HepG2 (cell line): ENCODE data around the gene DBNDD1. TPM values are rescaled to one million over a fixed set of nuclear protein-coding genes. Genes with fewer than 3 reads are reported as not detected.

Source experiments
- ATAC-seq: fragments of 200-7000 bp; cut with Tn5 transposase; 3 replicates; pipeline ENCODE4 v1.9.1; 2020; ENCODE audit warnings: mild to moderate bottlenecking, moderate library complexity
- BruUV-seq: library from RNA; stranded (reverse); fragments of 400-500 nt; replicated peaks from 2 replicates; lab custom pipeline; 2021; lab: Mats Ljungman, UMichigan
- CTCF ChIA-PET: fragments of 300-600 bp; formaldehyde crosslinking; extraction: SDS; loops from one replicate; lab custom pipeline; 2021; ENCODE audit warnings: low total read pairs, inconsistent platforms, low intra/inter-chr PET ratio; lab: Yijun Ruan, JAX
- POLR2A ChIA-PET: fragments of 350-600 bp; sonication (Branson Sonifier 250); formaldehyde crosslinking; loops from one replicate; lab custom pipeline; 2020; ENCODE audit warnings: antibody characterized with exemption, inconsistent platforms; lab: Yijun Ruan, JAX
- DNase-seq: peaks from one replicate; pipeline ENCODE4 v3.0.0-alpha.2; 2015; ENCODE audit warnings: low spot score
- FAIRE-seq: peaks from 3 replicates; lab custom pipeline; 2011; peaks lifted over from hg19 to GRCh38; lab: Jason Lieb, UNC
- H2AFZ ChIP-seq: one replicate; pipeline ENCODE4 v1.6.1; 2011; ENCODE audit warnings: low read length, inconsistent platforms
- H3K27ac ChIP-seq: fragments of 300-600 bp; 3 replicates; pipeline ENCODE4 v1.8.0; 2011; ENCODE audit warnings: mixed run types, mild to moderate bottlenecking, mixed read lengths, low read length, inconsistent platforms; ENCODE audit not compliant: insufficient read depth; ENCODE audit errors: extremely low read length
- H3K27me3 ChIP-seq, 2 experiments: fragments of 200-600 bp in 1 of 2; 2 replicates in 1 of 2; 3 replicates in 1 of 2; pipeline versions ENCODE4 v1.6.0 to v1.8.0; 2011; ENCODE audit warnings: low read length in 2 of 2, mild to moderate bottlenecking in 2 of 2, moderate library complexity in 2 of 2, inconsistent platforms in 1 of 2; ENCODE audit not compliant: insufficient read depth in 2 of 2, control insufficient read depth in 1 of 2
- H3K36me3 ChIP-seq, 2 experiments: fragments of 200-600 bp in 1 of 2; replicated peaks in 1 of 2; 2 replicates in 1 of 2; 3 replicates in 1 of 2; pipeline versions ENCODE4 v1.5.1 to v1.8.0; 2011; ENCODE audit warnings: low read length in 2 of 2, inconsistent platforms in 1 of 2; ENCODE audit not compliant: insufficient read depth in 2 of 2, control insufficient read depth in 1 of 2
- H3K4me1 ChIP-seq: 2 replicates; pipeline ENCODE4 v1.5.1; 2012; ENCODE audit warnings: low read length, inconsistent platforms; ENCODE audit not compliant: insufficient read depth
- H3K4me2 ChIP-seq: 2 replicates; pipeline ENCODE4 v1.6.0; 2011; ENCODE audit warnings: low read depth, low read length, inconsistent platforms
- H3K4me3 ChIP-seq, 3 experiments: fragments of 200-600 bp in 1 of 3; sonication (generic), shearing (Covaris generic) in 1 of 3; replicated peaks in 1 of 3; 2 replicates each; pipeline ENCODE4 v1.5.1; 2011 to 2016; ENCODE audit warnings: low read length in 3 of 3, inconsistent platforms in 2 of 3, low read depth in 2 of 3, mild to moderate bottlenecking in 2 of 3, control low read depth in 1 of 3, mixed read lengths in 1 of 3; ENCODE audit not compliant: insufficient read depth in 1 of 3
- H3K79me2 ChIP-seq: one replicate; pipeline ENCODE4 v1.6.1; 2011; ENCODE audit warnings: low read length, inconsistent platforms; ENCODE audit not compliant: insufficient read depth
- H3K9ac ChIP-seq: 2 replicates; pipeline ENCODE4 v1.6.0; 2011; ENCODE audit warnings: mild to moderate bottlenecking, low read depth, low read length, inconsistent platforms; ENCODE audit not compliant: insufficient read depth
- H3K9me3 ChIP-seq: 2 replicates; pipeline ENCODE4 v1.5.1; 2012; ENCODE audit warnings: mild to moderate bottlenecking, low read length
- H4K20me1 ChIP-seq: 2 replicates; pipeline ENCODE4 v1.6.0; 2011; ENCODE audit warnings: inconsistent platforms, mild to moderate bottlenecking, low read length, moderate library complexity; ENCODE audit not compliant: insufficient read depth
- ARNTL ChIP-seq: sonication (generic); formaldehyde crosslinking; IDR thresholded peaks from 2 replicates; pipeline ENCODE4 v1.4.0; 2020; ENCODE audit warnings: mild to moderate bottlenecking, missing genetic modification reagents
- ATRX ChIP-seq: sonication (generic); formaldehyde crosslinking; IDR thresholded peaks from 2 replicates; pipeline ENCODE4 v1.4.0; 2020; ENCODE audit warnings: missing genetic modification reagents, borderline replicate concordance
- CHCHD3 ChIP-seq: sonication (generic); formaldehyde crosslinking; IDR thresholded peaks from 2 replicates; pipeline ENCODE4 v1.8.0; 2022; ENCODE audit warnings: mild to moderate bottlenecking, missing genetic modification reagents, moderate library complexity
- KDM5B ChIP-seq: sonication (generic); formaldehyde crosslinking; IDR thresholded peaks from 2 replicates; pipeline ENCODE4 v1.4.0; 2020; ENCODE audit warnings: missing genetic modification reagents, mild to moderate bottlenecking, borderline replicate concordance
- MAFK ChIP-seq, 2 experiments: IDR thresholded peaks in 1 of 2; conservative IDR thresholded peaks in 1 of 2; 2 replicates each; pipeline ENCODE4 v1.6.1; 2011; ENCODE audit warnings: improper control_type of control experiment in 2 of 2, low read length in 2 of 2
- MAZ ChIP-seq, 2 experiments: sonication (generic) in 1 of 2; formaldehyde crosslinking in 1 of 2; IDR thresholded peaks; 2 replicates each; pipeline versions ENCODE4 v1.5.0 to v1.6.1; 2012 to 2020; ENCODE audit warnings: low read depth in 2 of 2, mild to moderate bottlenecking in 2 of 2, borderline replicate concordance in 1 of 2, improper control_type of control experiment in 1 of 2, low read length in 1 of 2, missing genetic modification reagents in 1 of 2, moderate library complexity in 1 of 2
- POLR2AphosphoS5 ChIP-seq: IDR thresholded peaks from 2 replicates; pipeline ENCODE4 v1.6.1; 2012; ENCODE audit warnings: low read depth, low read length
- SKI ChIP-seq: fragments of 450-650 bp; IDR thresholded peaks from one replicate; pipeline ENCODE4 v1.6.1; 2018; ENCODE audit warnings: mild to moderate bottlenecking; ENCODE audit not compliant: partially characterized antibody
- SOX5 ChIP-seq: IDR thresholded peaks from 2 replicates; pipeline ENCODE4 v1.6.1; 2016; ENCODE audit warnings: borderline replicate concordance
- SOX6 ChIP-seq, 2 experiments: fragments of 450-650 bp in 1 of 2; sonication (generic) in 1 of 2; formaldehyde crosslinking in 1 of 2; IDR thresholded peaks; 2 replicates each; pipeline versions ENCODE4 v1.4.0 to v1.6.1; 2017 to 2020; ENCODE audit warnings: antibody characterized with exemption in 1 of 2, mild to moderate bottlenecking in 1 of 2, missing genetic modification reagents in 1 of 2
- ZFP90 ChIP-seq: sonication (generic); formaldehyde crosslinking; IDR thresholded peaks from 2 replicates; pipeline ENCODE4 v1.8.0; 2022; ENCODE audit warnings: missing genetic modification reagents, mild to moderate bottlenecking, inconsistent platforms, borderline replicate concordance
- ZMAT3 ChIP-seq: sonication (generic); formaldehyde crosslinking; conservative IDR thresholded peaks from 2 replicates; pipeline ENCODE4 v1.7.0; 2021; ENCODE audit warnings: missing genetic modification reagents
- ZNF274 ChIP-seq: sonication (generic); formaldehyde crosslinking; IDR thresholded peaks from 2 replicates; pipeline ENCODE4 v1.5.1; 2020; ENCODE audit warnings: mild to moderate bottlenecking, missing genetic modification reagents
- ZNF431 ChIP-seq: sonication (generic); formaldehyde crosslinking; IDR thresholded peaks from 2 replicates; pipeline ENCODE4 v1.9.0; 2022; ENCODE audit warnings: missing genetic modification reagents, low read depth, mild to moderate bottlenecking, borderline replicate concordance
- WGBS: methylation state at CpG from one replicate; pipeline ENCODE4 v1.1.6; 2017; ENCODE audit warnings: low lambda C conversion rate; 5-methylcytosine and 5-hydroxymethylcytosine counted together
- in situ Hi-C: cut with HindIII; loops from 2 replicates; pipeline ENCODE4 v1.10.0; 2017; ENCODE audit warnings: low pct_unique_long_range_greater_than_20kb; ENCODE audit not compliant: extremely low pct_ligation_motif_present
- intact Hi-C: fragments of 100-400 bp; cut with micrococcal nuclease; formaldehyde crosslinking; loops from one replicate; pipeline ENCODE4 v1.10.0; 2022; ENCODE audit not compliant: unreplicated experiment
- polyA plus RNA-seq, 8 experiments: library from polyadenylated mRNA; depleted of rRNA in 3 of 8; stranded (reverse) in 7 of 8; unstranded in 1 of 8; fragments of >200 nt; fragmentation: Illumina TruSeq in 4 of 8; extraction: Trizol in 4 of 8; gene quantifications; 2 replicates each; pipeline versions ENCODE4 v1.2.1 to v1.2.3, GENCODE V29; 2011 to 2016; ENCODE audit warnings: low read depth in 4 of 8, missing spikeins in 1 of 8, mixed read lengths in 1 of 8; ENCODE audit not compliant: insufficient read depth in 1 of 8
- total RNA-seq, 5 experiments: library from RNA; depleted of rRNA; stranded (reverse); fragments of >200 nt; fragmentation: Illumina TruSeq; extraction: Trizol; gene quantifications; 2 replicates each; pipeline ENCODE4 v1.2.3, GENCODE V29; 2016; ENCODE audit warnings: low read depth in 1 of 5
- TF ChIP-seq, protein P1 (sequence below): sonication (generic); formaldehyde crosslinking; IDR thresholded peaks from 2 replicates; pipeline ENCODE4 v1.5.0; 2020; ENCODE audit warnings: mild to moderate bottlenecking, missing genetic modification reagents
- TF ChIP-seq, protein P2 (sequence below): sonication (generic); formaldehyde crosslinking; IDR thresholded peaks from 2 replicates; pipeline ENCODE4 v1.4.0; 2020; ENCODE audit warnings: missing genetic modification reagents, mild to moderate bottlenecking, borderline replicate concordance
- TF ChIP-seq, protein P3 (sequence below): sonication (generic); formaldehyde crosslinking; IDR thresholded peaks from 2 replicates; pipeline ENCODE4 v1.8.0; 2022; ENCODE audit warnings: mild to moderate bottlenecking, missing genetic modification reagents, borderline replicate concordance

The DBNDD1 gene
- total and polyA plus RNA-seq, 2 of the 13 experiments (the other 11 are each of a cell fraction or from before 2014, with no cell fraction given) = 17.0 to 40.4 TPM

GRCh38 chr16:89960966-89961365 lies 58.3 kb downstream of the DBNDD1 start:
- Histone ChIP-seq H4K20me1 (no peaks in the 10 kb centered on the region), H3K4me2 (no peak overlapping the region), H2AFZ (no peak overlapping the region), H3K36me3 (peaks cover 28 to 41% of the 10 kb centered on the region in 2 experiments)
- in situ Hi-C loops = no loop called here
- POLR2A ChIA-PET = no interaction called here
- TF ChIP-seq, protein P1, sequence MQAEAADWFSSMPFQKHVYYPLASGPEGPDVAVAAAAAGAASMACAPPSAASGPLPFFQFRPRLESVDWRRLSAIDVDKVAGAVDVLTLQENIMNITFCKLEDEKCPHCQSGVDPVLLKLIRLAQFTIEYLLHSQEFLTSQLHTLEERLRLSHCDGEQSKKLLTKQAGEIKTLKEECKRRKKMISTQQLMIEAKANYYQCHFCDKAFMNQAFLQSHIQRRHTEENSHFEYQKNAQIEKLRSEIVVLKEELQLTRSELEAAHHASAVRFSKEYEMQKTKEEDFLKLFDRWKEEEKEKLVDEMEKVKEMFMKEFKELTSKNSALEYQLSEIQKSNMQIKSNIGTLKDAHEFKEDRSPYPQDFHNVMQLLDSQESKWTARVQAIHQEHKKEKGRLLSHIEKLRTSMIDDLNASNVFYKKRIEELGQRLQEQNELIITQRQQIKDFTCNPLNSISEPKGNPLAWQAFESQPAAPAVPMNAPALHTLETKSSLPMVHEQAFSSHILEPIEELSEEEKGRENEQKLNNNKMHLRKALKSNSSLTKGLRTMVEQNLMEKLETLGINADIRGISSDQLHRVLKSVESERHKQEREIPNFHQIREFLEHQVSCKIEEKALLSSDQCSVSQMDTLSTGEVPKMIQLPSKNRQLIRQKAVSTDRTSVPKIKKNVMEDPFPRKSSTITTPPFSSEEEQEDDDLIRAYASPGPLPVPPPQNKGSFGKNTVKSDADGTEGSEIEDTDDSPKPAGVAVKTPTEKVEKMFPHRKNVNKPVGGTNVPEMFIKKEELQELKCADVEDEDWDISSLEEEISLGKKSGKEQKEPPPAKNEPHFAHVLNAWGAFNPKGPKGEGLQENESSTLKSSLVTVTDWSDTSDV = no peak
- TF ChIP-seq ZNF274 (CRISPR knock-in tag) (no peak), ATRX (CRISPR knock-in tag) (no peak), ZMAT3 (no peak), ZFP90 (CRISPR knock-in tag) (no peak), KDM5B (no peak), ZNF431 (CRISPR knock-in tag) (no peak), SOX5 (CRISPR knock-in tag) (no peak), SOX6 (IDR thresholded peaks at IDR 0.05) (no peak), SOX6 (CRISPR knock-in tag; IDR thresholded peaks at IDR 0.05) (no peak), MAFK (conservative IDR thresholded peaks at IDR 0.05 in 1 of 2, IDR thresholded peaks at IDR 0.05 in 1 of 2; ENCODE audit: low read length in 2 of 2) (no peak), SKI (no peak), ARNTL (CRISPR knock-in tag) (no peak), MAZ (IDR thresholded peaks at IDR 0.05; ENCODE audit: borderline replicate concordance, low read depth, low read length) (no peak), MAZ (CRISPR knock-in tag; IDR thresholded peaks at IDR 0.05; ENCODE audit: low read depth) (no peak), CHCHD3 (CRISPR knock-in tag) (no peak), POLR2AphosphoS5 (no peak)
- TF ChIP-seq, protein P2, sequence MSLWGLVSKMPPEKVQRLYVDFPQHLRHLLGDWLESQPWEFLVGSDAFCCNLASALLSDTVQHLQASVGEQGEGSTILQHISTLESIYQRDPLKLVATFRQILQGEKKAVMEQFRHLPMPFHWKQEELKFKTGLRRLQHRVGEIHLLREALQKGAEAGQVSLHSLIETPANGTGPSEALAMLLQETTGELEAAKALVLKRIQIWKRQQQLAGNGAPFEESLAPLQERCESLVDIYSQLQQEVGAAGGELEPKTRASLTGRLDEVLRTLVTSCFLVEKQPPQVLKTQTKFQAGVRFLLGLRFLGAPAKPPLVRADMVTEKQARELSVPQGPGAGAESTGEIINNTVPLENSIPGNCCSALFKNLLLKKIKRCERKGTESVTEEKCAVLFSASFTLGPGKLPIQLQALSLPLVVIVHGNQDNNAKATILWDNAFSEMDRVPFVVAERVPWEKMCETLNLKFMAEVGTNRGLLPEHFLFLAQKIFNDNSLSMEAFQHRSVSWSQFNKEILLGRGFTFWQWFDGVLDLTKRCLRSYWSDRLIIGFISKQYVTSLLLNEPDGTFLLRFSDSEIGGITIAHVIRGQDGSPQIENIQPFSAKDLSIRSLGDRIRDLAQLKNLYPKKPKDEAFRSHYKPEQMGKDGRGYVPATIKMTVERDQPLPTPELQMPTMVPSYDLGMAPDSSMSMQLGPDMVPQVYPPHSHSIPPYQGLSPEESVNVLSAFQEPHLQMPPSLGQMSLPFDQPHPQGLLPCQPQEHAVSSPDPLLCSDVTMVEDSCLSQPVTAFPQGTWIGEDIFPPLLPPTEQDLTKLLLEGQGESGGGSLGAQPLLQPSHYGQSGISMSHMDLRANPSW (CRISPR knock-in tag) = no peak
- TF ChIP-seq, protein P3, sequence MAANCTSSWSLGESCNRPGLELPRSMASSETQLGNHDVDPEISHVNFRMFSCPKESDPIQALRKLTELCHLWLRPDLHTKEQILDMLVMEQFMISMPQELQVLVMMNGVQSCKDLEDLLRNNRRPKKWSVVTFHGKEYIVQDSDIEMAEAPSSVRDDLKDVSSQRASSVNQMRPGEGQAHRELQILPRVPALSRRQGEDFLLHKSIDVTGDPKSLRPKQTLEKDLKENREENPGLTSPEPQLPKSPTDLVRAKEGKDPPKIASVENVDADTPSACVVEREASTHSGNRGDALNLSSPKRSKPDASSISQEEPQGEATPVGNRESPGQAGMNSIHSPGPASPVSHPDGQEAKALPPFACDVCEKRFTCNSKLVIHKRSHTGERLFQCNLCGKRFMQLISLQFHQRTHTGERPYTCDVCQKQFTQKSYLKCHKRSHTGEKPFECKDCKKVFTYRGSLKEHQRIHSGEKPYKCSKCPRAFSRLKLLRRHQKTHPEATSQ (CRISPR knock-in tag) = no peak
- TF ChIP-seq, all 625 proteins: peak for 0
- WGBS = 94% methylated on average over 12 of the region's 13 CpGs
- no peak overlapping the region for H3K27ac ChIP-seq
- no peak overlapping the region for H3K9ac ChIP-seq
- no peaks in the 10 kb centered on the region for H3K9me3 ChIP-seq
- FAIRE-seq = no peak
- no TSS peak for BruUV-seq
- no peak for ATAC-seq
- CTCF ChIA-PET = no interaction called here
- no peak for DNase-seq
- H3K4me3 ChIP-seq = no peak overlapping the region
- H3K27me3 ChIP-seq = no peaks in the 10 kb centered on the region
- H3K79me2 ChIP-seq = no peaks in the 10 kb centered on the region
- no peaks in the 10 kb centered on the region for H3K4me1 ChIP-seq
- intact Hi-C loops = no loop called here
